H54 (cell line): Measurements from ENCODE around the gene HOXD1.

Source experiments
- DNase-seq: peaks from one replicate; pipeline ENCODE4 v3.0.0; 2011; ENCODE audit warnings: low spot score, mixed read lengths; ENCODE audit not compliant: insufficient read length
- FAIRE-seq: peaks from 3 replicates; lab custom pipeline; 2011; peaks lifted over from hg19 to GRCh38; lab: Jason Lieb, UNC
- POLR2A ChIP-seq: IDR thresholded peaks from 2 replicates; pipeline ENCODE4 v1.6.1; 2011; ENCODE audit warnings: low read depth, mild to moderate bottlenecking, low read length

Gene HOXD1

GRCh38 chr2:176187899-176188773, at the start of gene HOXD1:
TSS of gene HOXD1 (plus strand) at chr2:176188668. CDS start at chr2:176188802, 134 bp downstream.
- peak; percentile 32; the same call in 1 of the 2 replicates for TF ChIP-seq POLR2A
- DNase-seq: peak; percentile 73
- FAIRE-seq: no peak

GRCh38 chr2:176138923-176139660, 49.4 kb upstream of the HOXD1 start:
- no peak for TF ChIP-seq POLR2A
- DNase-seq (no peak), FAIRE-seq (no peak)

GRCh38 chr2:176139661-176140512, 48.6 kb upstream of the HOXD1 start:
- FAIRE-seq: no peak
- no peak for TF ChIP-seq POLR2A
- DNase-seq: no peak

- DNase-seq (peak; percentile 59), FAIRE-seq (no peak)
- peak; percentile 15; the same call in 1 of the 2 replicates for TF ChIP-seq POLR2A
These were observed 47.8 kb upstream of the HOXD1 start for GRCh38 chr2:176140513-176141317.

GRCh38 chr2:176142281-176142680, 46.2 kb upstream of the HOXD1 start:
- no peak for DNase-seq
- TF ChIP-seq POLR2A: no peak
- no peak for FAIRE-seq

GRCh38 chr2:176145085-176145969, 43.1 kb upstream of the HOXD1 start:
- DNase-seq (no peak), FAIRE-seq (no peak)
- TF ChIP-seq POLR2A: no peak

- DNase-seq (no peak), FAIRE-seq (no peak)
- no peak for TF ChIP-seq POLR2A
These were observed 42.4 kb upstream of the HOXD1 start for GRCh38 chr2:176146101-176146500.

- no peak for FAIRE-seq
- no peak for DNase-seq
- TF ChIP-seq POLR2A: no peak
These were observed 41.8 kb upstream of the HOXD1 start for GRCh38 chr2:176146645-176147044.

GRCh38 chr2:176147210-176147799, 41.2 kb upstream of the HOXD1 start:
- no peak for DNase-seq
- no peak for TF ChIP-seq POLR2A
- no peak for FAIRE-seq

- FAIRE-seq: no peak
- DNase-seq: no peak
- TF ChIP-seq POLR2A: no peak
These were observed 40.5 kb upstream of the HOXD1 start for GRCh38 chr2:176147800-176148496.
